Measurements from ENCODE around the gene SIPA1L3. TPM values are rescaled to one million over a fixed set of nuclear protein-coding genes. Genes with fewer than 3 reads are reported as not detected.
A peak's percentile ranks its signal among the peaks of the same experiment; 100 is the strongest.

Gene SIPA1L3
- total and polyA plus RNA-seq, 2 of the 13 experiments (the other 11 are each of a cell fraction or from before 2014, with no cell fraction given), result 5.5 to 7.7 TPM

- TF ChIP-seq ZNF567 (CRISPR knock-in tag; IDR thresholded peaks at IDR 0.05; ENCODE audit: borderline replicate concordance) (no peak), SMC3 (IDR thresholded peaks at IDR 0.05; ENCODE audit: low read length) (peak; percentile 59; the same call in 1 of the 2 replicates), STAG1 (CRISPR knock-in tag; IDR thresholded peaks at IDR 0.05) (peak; percentile 63), ZNF501 (CRISPR knock-in tag; IDR thresholded peaks at IDR 0.05) (0 out of 2 replicates have a peak, but pooled peaks have one; percentile 15), RFX5 (IDR thresholded peaks at IDR 0.05; ENCODE audit: low read depth, low read length) (peak; percentile 81), CAMTA2 (CRISPR knock-in tag; IDR thresholded peaks at IDR 0.05; ENCODE audit: borderline replicate concordance) (no peak), ZNF563 (CRISPR knock-in tag; IDR thresholded peaks at IDR 0.05) (no peak), ZMAT3 (CRISPR knock-in tag; conservative IDR thresholded peaks at IDR 0.05) (no peak), TCF7 (IDR thresholded peaks at IDR 0.05; ENCODE audit: low read depth) (no peak), POGZ (CRISPR knock-in tag; IDR thresholded peaks at IDR 0.05) (no peak), JUN (CRISPR knock-in tag; IDR thresholded peaks at IDR 0.05) (no peak)
Observed at GRCh38 chr19:38095411-38096308, 188.7 kb downstream of the SIPA1L3 start (continued).

- Histone ChIP-seq H3K4me1 (ENCODE audit: insufficient read depth, low read length) (no peaks in the 10 kb centered on the region), H3K9ac (ENCODE audit: insufficient read depth, low read depth, low read length) (no peak overlapping the region), H3K27ac (ENCODE audit: extremely low read length, insufficient read depth, low read length) (no peak overlapping the region), H3K36me3 (replicated peaks in 1 of 2; ENCODE audit: control insufficient read depth in 1 of 2, insufficient read depth in 2 of 2, low read length in 2 of 2) (peaks cover 10 to 23% of the 10 kb centered on the region in 2 experiments), H2AFZ (ENCODE audit: low read length) (no peak overlapping the region), H3K4me2 (ENCODE audit: low read depth, low read length) (no peak overlapping the region), H4K20me1 (ENCODE audit: insufficient read depth, low read length) (no peaks in the 10 kb centered on the region), H3K79me2 (ENCODE audit: insufficient read depth, low read length) (no peaks in the 10 kb centered on the region), H3K27me3 (ENCODE audit: control insufficient read depth in 1 of 2, insufficient read depth in 2 of 2, low read length in 2 of 2) (no peaks in the 10 kb centered on the region), H3K4me3 (replicated peaks in 1 of 3; ENCODE audit: insufficient read depth in 1 of 3, low read depth in 2 of 3, low read length in 3 of 3) (no peak overlapping the region), H3K9me3 (ENCODE audit: low read length) (no peaks in the 10 kb centered on the region)
- POLR2A ChIA-PET, result no interaction called here
- CTCF ChIA-PET (ENCODE audit: low intra/inter-chr PET ratio, low total read pairs), result no interaction called here
- intact Hi-C loops (cut with micrococcal nuclease; ENCODE audit: unreplicated experiment), result no loop called here
- in situ Hi-C loops (cut with HindIII; ENCODE audit: extremely low pct_ligation_motif_present, low pct_unique_long_range_greater_than_20kb), result no loop called here
- DNase-seq (ENCODE audit: low spot score), result no peak
- no peak for FAIRE-seq
- 96% methylated on average over 8 of the region's 8 CpGs for WGBS (ENCODE audit: low lambda C conversion rate)
- ATAC-seq, result no peak
- BruUV-seq (replicated peaks), result no TSS peak
- TF ChIP-seq ZNF496 (CRISPR knock-in tag; IDR thresholded peaks at IDR 0.05; ENCODE audit: insufficient replicate concordance) (no peak), ZNF710 (CRISPR knock-in tag; IDR thresholded peaks at IDR 0.05; ENCODE audit: borderline replicate concordance) (no peak), STAT6 (CRISPR knock-in tag; IDR thresholded peaks at IDR 0.05; ENCODE audit: borderline replicate concordance) (no peak), GPN1 (CRISPR knock-in tag; IDR thresholded peaks at IDR 0.05; ENCODE audit: borderline replicate concordance) (no peak), ZXDC (CRISPR knock-in tag; IDR thresholded peaks at IDR 0.05) (no peak)
Observed at GRCh38 chr19:38099966-38100365, 193.0 kb downstream of the SIPA1L3 start.
